Right cardiac atrium (tissue), 5 donors: ENCODE results near the gene DPYSL5. TPM values are rescaled to one million over a fixed set of nuclear protein-coding genes. Genes with fewer than 3 reads are reported as not detected.

Experiments used
- ATAC-seq, 2 donors: fragments of 200-7000 bp; cut with Tn5 transposase; one replicate each; pipeline versions ENCODE4 v1.8.0 to v1.9.1; 2020; ENCODE audit warnings: moderate library complexity in 2 of 2, mild to moderate bottlenecking in 1 of 2
- DNase-seq, 3 donors: peaks; one replicate each; pipeline ENCODE4 v3.0.0-alpha.2; 2020
- H3K27ac ChIP-seq: one replicate; pipeline ENCODE4 v1.5.1; 2013; ENCODE audit warnings: mild to moderate bottlenecking, low read length, control low read depth, moderate library complexity
- H3K27me3 ChIP-seq: one replicate; pipeline ENCODE4 v1.6.1; 2013; ENCODE audit not compliant: control insufficient read depth, insufficient read depth
- H3K4me1 ChIP-seq: one replicate; pipeline ENCODE4 v1.6.1; 2013; ENCODE audit warnings: low read length; ENCODE audit not compliant: control insufficient read depth, insufficient read depth
- H3K4me3 ChIP-seq: one replicate; pipeline ENCODE4 v1.5.1; 2013; ENCODE audit warnings: low read length, control low read depth
- H3K9me3 ChIP-seq: one replicate; pipeline ENCODE4 v1.6.1; 2013; ENCODE audit warnings: low read length; ENCODE audit not compliant: control insufficient read depth
- WGBS: extraction: QIAGEN DNeasy Blood & Tissue Kit; methylation state at CpG from one replicate; pipeline ENCODE4 v1.1.7; 2013; 5-methylcytosine and 5-hydroxymethylcytosine counted together
- intact Hi-C, 4 donors: fragments of 100-400 bp; cut with DNase I; formaldehyde crosslinking; loops; one replicate each; pipeline versions ENCODE4 v1.11.0 to v1.14.0; 2022 to 2023
- long read RNA-seq, 4 donors: library from polyadenylated mRNA; unstranded; transcript quantifications; one replicate each; pipeline ENCODE4 v2.0.0, GENCODE V29; 2020 to 2021
- polyA plus RNA-seq: library from polyadenylated mRNA; stranded (reverse); fragments of 200-250 nt; gene quantifications from one replicate; pipeline ENCODE4 v1.2.3, GENCODE V29; 2013
- total RNA-seq, 4 donors: library from RNA; stranded (reverse); fragmentation: NEBNext Ultra II Directional; extraction: Animal tissue kit (Norgen Biotek cat#: 25700); gene quantifications; one replicate each; pipeline ENCODE4 v1.2.1, GENCODE V29; 2021
- donor health status: healthy with polysubstance abuse.
- donor health status: DM: no; HTN: yes; CAD: no.
- donor health status: DM: no; HTN: no; CAD: no.
- donor health status: DM: no; HTN: yes; CAD: no; lungs with severe emphysema.
- donor health status: DM: yes; HTN: yes; CAD: no.

DPYSL5 gene, protein sequence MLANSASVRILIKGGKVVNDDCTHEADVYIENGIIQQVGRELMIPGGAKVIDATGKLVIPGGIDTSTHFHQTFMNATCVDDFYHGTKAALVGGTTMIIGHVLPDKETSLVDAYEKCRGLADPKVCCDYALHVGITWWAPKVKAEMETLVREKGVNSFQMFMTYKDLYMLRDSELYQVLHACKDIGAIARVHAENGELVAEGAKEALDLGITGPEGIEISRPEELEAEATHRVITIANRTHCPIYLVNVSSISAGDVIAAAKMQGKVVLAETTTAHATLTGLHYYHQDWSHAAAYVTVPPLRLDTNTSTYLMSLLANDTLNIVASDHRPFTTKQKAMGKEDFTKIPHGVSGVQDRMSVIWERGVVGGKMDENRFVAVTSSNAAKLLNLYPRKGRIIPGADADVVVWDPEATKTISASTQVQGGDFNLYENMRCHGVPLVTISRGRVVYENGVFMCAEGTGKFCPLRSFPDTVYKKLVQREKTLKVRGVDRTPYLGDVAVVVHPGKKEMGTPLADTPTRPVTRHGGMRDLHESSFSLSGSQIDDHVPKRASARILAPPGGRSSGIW
- total RNA-seq (not detected), polyA plus RNA-seq (0.05 TPM)
- long read RNA-seq, donor 1, result 0 reads
- long read RNA-seq, donor 2, result 0 reads
- long read RNA-seq, donor 3, result 0 reads
- long read RNA-seq, donor 4, result 0 reads

GRCh38 chr2:26847655-26848335 lies at the start of gene DPYSL5:
Gene DPYSL5 (plus strand): TSS chr2:26848132. CDS start chr2:26898500, 50,368 bp downstream.
- no peaks in the 10 kb centered on the region for H3K4me1 ChIP-seq
- no peak for ATAC-seq
- DNase-seq, result peak in 1 of 3 donors; percentile 23
- H3K9me3 ChIP-seq, result no peaks in the 10 kb centered on the region
- intact Hi-C loops, result loop anchor here (2.0 to 5.0 kb wide), 4 partner anchors 75 to 95 kb away; no protein-coding TSS in a partner anchor
- H3K27me3 ChIP-seq, result no peaks in the 10 kb centered on the region
- WGBS, result under 1% methylated on average over 83 of the region's 83 CpGs
- H3K4me3 ChIP-seq, result peak within 1 kb of the TSS; percentile 46
- no peak within 1 kb of the TSS for H3K27ac ChIP-seq

DNA sequence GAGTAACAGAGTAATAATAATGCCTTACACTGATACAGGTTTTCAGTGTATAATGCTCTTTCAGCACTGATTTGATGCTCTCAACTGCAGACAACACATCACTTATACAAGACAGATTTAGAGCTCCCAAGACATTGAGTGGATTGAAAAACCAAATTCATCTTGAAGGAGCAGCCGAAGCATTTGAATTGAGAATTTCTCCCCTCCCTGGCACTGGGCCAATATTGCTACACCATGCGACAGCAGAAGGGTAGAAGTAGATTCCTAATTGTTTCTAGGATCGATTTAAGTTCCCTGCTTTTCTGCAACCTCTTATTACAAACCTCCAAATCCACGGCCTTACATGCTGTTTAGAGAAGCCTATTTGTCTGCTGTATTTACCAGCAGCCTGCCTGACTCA lies 46.6 kb upstream of the DPYSL5 start:
- no peak for ATAC-seq
- DNase-seq, result no peak
- intact Hi-C loops, result no loop called here
- no peaks in the 10 kb centered on the region for H3K9me3 ChIP-seq
- H3K4me1 ChIP-seq, result no peaks in the 10 kb centered on the region
- H3K4me3 ChIP-seq, result no peak overlapping the region
- WGBS, result 78% methylated on average over 4 of the region's 4 CpGs
- no peaks in the 10 kb centered on the region for H3K27me3 ChIP-seq
- H3K27ac ChIP-seq, result no peak overlapping the region

DNA sequence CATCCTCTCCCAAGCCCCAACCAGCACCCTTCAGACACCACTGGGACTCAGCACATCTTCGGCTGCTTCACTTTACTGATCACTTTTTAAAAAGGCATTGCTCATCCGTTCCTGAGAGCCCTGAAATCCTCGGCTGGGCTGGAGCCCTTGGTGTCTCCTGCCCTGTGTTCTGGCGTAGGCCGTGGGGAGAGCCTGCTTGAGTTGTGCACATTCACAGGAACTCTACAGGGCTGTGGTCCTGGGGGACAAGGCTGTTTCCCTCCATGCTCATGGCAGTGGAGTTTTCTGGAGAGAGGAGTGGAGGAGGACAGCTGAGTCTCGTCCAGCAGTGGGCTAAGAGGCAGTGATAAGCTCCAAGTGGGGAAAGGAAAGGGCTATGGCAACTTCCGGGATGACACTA lies 46.1 kb upstream of the DPYSL5 start:
- Histone ChIP-seq H3K27me3 (no peaks in the 10 kb centered on the region), H3K9me3 (no peaks in the 10 kb centered on the region), H3K27ac (no peak overlapping the region), H3K4me3 (no peak overlapping the region), H3K4me1 (no peaks in the 10 kb centered on the region)
- ATAC-seq (no peak), DNase-seq (no peak)
- 90% methylated on average over 7 of the region's 7 CpGs for WGBS
- intact Hi-C loops, result no loop called here

DNA sequence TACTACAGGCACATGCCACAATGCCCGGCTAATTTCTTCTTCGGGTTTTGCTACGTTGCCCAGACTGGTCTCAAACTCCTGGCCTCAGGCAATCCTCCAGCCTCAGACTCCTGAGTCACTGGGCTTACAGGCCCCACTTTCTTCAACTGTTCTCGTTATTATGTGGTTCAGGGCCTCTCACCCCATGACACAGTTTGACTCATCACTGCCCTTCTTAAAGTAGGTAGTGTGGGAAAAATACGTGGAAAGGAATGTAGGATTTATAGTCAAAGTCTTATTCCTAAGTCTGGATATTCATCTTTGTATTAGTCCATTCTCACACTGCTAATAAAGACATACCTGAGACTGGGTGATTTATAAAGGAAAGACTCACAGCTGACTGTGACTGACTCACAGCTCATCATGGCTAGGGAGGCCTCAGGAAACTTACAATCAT lies 42.7 kb upstream of the DPYSL5 start:
- ATAC-seq, result no peak
- H3K27me3 ChIP-seq, result no peaks in the 10 kb centered on the region
- intact Hi-C loops, result no loop called here

GRCh38 chr2:26807788-26808460 lies 40.0 kb upstream of the DPYSL5 start:
- Histone ChIP-seq H3K27ac (no peak overlapping the region), H3K4me3 (no peak overlapping the region), H3K27me3 (no peaks in the 10 kb centered on the region), H3K9me3 (no peaks in the 10 kb centered on the region), H3K4me1 (no peaks in the 10 kb centered on the region)
- ATAC-seq, result no peak
- intact Hi-C loops, result no loop called here
- 52% methylated on average over 2 of the region's 2 CpGs for WGBS
- DNase-seq, result no peak

More for the DNA sequence above, 42.7 kb upstream of the DPYSL5 start:
- no peaks in the 10 kb centered on the region for H3K9me3 ChIP-seq
- no peak overlapping the region for H3K27ac ChIP-seq
- 82% methylated on average over 5 of the region's 5 CpGs for WGBS
- no peak overlapping the region for H3K4me3 ChIP-seq
- H3K4me1 ChIP-seq, result no peaks in the 10 kb centered on the region
- DNase-seq, result no peak

GRCh38 chr2:26809211-26809610 lies 38.7 kb upstream of the DPYSL5 start:
- intact Hi-C loops, result no loop called here
- 91% methylated on average over 3 of the region's 3 CpGs for WGBS
- Histone ChIP-seq H3K4me1 (no peaks in the 10 kb centered on the region), H3K9me3 (no peaks in the 10 kb centered on the region), H3K4me3 (no peak overlapping the region), H3K27ac (no peak overlapping the region), H3K27me3 (no peaks in the 10 kb centered on the region)
- DNase-seq (no peak), ATAC-seq (no peak)

GRCh38 chr2:26809876-26810577 lies 37.9 kb upstream of the DPYSL5 start:
- no peak for DNase-seq
- ATAC-seq, result no peak
- no peak overlapping the region for H3K27ac ChIP-seq
- no peaks in the 10 kb centered on the region for H3K4me1 ChIP-seq
- no peak overlapping the region for H3K4me3 ChIP-seq
- intact Hi-C loops, result no loop called here
- H3K9me3 ChIP-seq, result no peaks in the 10 kb centered on the region
- H3K27me3 ChIP-seq, result no peaks in the 10 kb centered on the region
- 47% methylated on average over 6 of the region's 6 CpGs for WGBS

DNA sequence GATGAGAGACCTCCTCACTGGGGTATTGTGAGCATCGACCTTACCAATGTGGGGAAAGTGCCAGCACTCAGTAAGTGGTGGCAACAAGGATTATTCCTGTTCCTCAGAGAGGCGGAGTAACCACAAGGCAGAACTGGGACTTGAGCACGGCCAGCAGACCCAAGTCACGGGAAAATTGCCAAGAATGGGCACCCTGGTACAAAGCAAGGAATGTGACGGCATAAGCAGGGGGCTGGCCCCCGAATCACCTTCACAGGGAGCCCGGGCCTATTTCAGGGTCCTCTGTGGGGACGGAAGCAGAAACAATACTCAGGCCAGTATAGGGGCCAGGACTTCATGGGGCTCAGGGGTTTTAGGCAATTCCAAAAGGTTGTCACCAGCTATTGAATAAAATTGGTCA lies 36.7 kb upstream of the DPYSL5 start:
- no peak for ATAC-seq
- 77% methylated on average over 8 of the region's 8 CpGs for WGBS
- Histone ChIP-seq H3K4me3 (no peak overlapping the region), H3K27me3 (no peaks in the 10 kb centered on the region), H3K4me1 (no peaks in the 10 kb centered on the region), H3K27ac (no peak overlapping the region), H3K9me3 (no peaks in the 10 kb centered on the region)
- intact Hi-C loops, result no loop called here
- DNase-seq, result no peak

DNA sequence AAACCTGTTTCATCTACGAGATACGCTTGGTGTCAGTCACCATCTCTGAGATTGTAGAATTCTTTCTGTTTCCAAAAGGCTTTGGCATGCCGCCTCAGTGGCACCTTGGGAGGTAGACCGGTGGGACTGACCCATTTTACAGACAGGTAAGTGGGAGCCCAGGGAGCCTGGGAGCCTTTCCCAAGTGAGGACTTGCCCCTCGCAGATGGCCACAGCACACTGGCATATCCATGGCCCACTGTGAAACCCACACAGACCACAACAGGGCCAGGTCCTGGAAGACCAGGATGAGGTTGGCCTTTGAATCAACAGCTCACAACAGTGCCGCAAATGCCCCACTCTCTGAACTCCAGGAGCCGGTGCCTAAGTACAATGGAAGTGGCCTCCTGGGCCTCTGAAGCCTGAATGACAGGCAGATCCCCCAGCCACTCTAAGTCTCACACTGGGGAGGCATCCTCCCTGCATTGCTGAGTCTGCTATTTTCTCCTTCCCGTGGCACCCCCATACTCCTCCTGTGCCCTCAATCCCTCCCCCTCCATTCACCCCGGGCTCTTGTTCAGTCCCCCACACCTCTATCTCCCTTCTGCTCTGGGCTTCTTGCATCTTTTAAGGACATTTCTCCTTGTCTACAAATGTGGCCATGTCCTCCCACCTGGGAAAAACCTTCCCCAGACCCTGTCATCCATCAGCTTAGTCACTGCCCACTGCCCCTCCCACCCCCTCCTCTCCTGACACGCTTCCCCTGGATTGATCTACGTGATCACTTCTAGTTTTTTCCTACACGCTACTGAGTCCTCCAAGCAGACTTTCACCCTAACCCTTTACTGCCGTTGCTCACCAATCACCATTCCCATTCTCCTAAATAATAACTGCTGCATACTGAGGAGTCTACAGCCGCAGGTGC lies 35.9 kb upstream of the DPYSL5 start:
- intact Hi-C loops, result no loop called here
- Histone ChIP-seq H3K4me3 (no peak overlapping the region), H3K9me3 (no peaks in the 10 kb centered on the region), H3K4me1 (no peaks in the 10 kb centered on the region), H3K27me3 (no peaks in the 10 kb centered on the region), H3K27ac (no peak overlapping the region)
- DNase-seq (no peak), ATAC-seq (peak in 1 of 2 donors; percentile 13)
- WGBS, result 74% methylated on average over 14 of the region's 14 CpGs

DNA sequence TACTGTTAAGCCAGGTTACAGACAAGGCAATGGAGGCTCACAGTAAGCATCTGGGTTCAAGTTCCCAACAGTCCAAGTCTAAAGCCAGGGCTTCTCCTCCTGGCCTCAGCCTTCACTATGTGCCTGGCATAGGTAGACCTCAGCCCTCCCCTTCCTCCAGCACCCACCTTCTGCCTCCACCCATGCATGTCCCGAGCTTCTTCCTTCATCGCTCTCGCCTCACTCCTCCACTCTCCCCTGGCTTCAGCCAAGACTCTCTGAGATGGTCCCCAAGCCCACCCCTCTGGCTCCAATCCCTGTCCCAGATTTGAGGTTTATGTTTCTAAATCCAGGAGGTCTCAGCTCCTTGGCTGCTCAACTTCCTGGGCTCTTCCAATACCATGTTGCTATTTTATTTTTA lies 35.2 kb upstream of the DPYSL5 start:
- Histone ChIP-seq H3K4me3 (no peak overlapping the region), H3K9me3 (no peaks in the 10 kb centered on the region), H3K27me3 (no peaks in the 10 kb centered on the region), H3K4me1 (no peaks in the 10 kb centered on the region), H3K27ac (no peak overlapping the region)
- intact Hi-C loops, result no loop called here
- no peak for DNase-seq
- ATAC-seq, result peak in 1 of 2 donors; percentile 11
- 92% methylated on average over 3 of the region's 3 CpGs for WGBS
